Smooth muscle cell (in vitro differentiated cells): Measurements from ENCODE around the gene KLHDC4. TPM values are rescaled to one million over a fixed set of nuclear protein-coding genes. Genes with fewer than 3 reads are reported as not detected.

Experiments used
- DNase-seq: peaks from one replicate; lab custom pipeline; 2025; ENCODE audit not compliant: unreplicated experiment; lab: John Stamatoyannopoulos, UW
- H2AFZ ChIP-seq: fragments of 200-600 bp; sonication (generic); 2 replicates; pipeline ENCODE4 v1.6.0; 2016; ENCODE audit warnings: antibody characterized with exemption, low read depth, mild to moderate bottlenecking
- H3F3A ChIP-seq: fragments of 200-600 bp; sonication (generic); 2 replicates; pipeline ENCODE4 v1.6.0; 2017; ENCODE audit warnings: antibody characterized with exemption, low read depth
- H3K27ac ChIP-seq: fragments of 200-600 bp; sonication (generic); 2 replicates; pipeline ENCODE4 v1.5.1; 2016; ENCODE audit warnings: low read depth, mild to moderate bottlenecking
- H3K27me3 ChIP-seq: fragments of 200-600 bp; sonication (generic); 2 replicates; pipeline ENCODE4 v1.6.1; 2016; ENCODE audit warnings: low read depth, mild to moderate bottlenecking
- H3K36me3 ChIP-seq: fragments of 200-600 bp; sonication (generic); 2 replicates; pipeline ENCODE4 v1.5.1; 2016; ENCODE audit warnings: low read depth
- H3K4me1 ChIP-seq: fragments of 200-600 bp; sonication (generic); 2 replicates; pipeline ENCODE4 v1.5.1; 2016; ENCODE audit warnings: low read depth
- H3K4me2 ChIP-seq: fragments of 200-600 bp; sonication (generic); 2 replicates; pipeline ENCODE4 v1.6.0; 2016; ENCODE audit warnings: mild to moderate bottlenecking
- H3K4me3 ChIP-seq: fragments of 200-600 bp; sonication (generic); 2 replicates; pipeline ENCODE4 v1.5.1; 2016; ENCODE audit warnings: mild to moderate bottlenecking
- H3K79me2 ChIP-seq: fragments of 200-600 bp; sonication (generic); 2 replicates; pipeline ENCODE4 v1.6.0; 2016; ENCODE audit warnings: low read depth, mild to moderate bottlenecking
- H3K9ac ChIP-seq: fragments of 200-600 bp; sonication (generic); 2 replicates; pipeline ENCODE4 v1.6.0; 2016; ENCODE audit warnings: low read depth
- H3K9me3 ChIP-seq: fragments of 200-600 bp; sonication (generic); replicated peaks from 2 replicates; pipeline ENCODE4 v1.5.1; 2016; ENCODE audit warnings: low read depth
- H4K20me1 ChIP-seq: fragments of 200-600 bp; sonication (generic); 2 replicates; pipeline ENCODE4 v1.6.0; 2016; ENCODE audit warnings: low read depth
- WGBS: methylation state at CpG from one replicate; pipeline ENCODE4 v1.1.7; 2016; ENCODE audit warnings: low lambda C conversion rate; 5-methylcytosine and 5-hydroxymethylcytosine counted together
- polyA plus RNA-seq: library from polyadenylated mRNA; unstranded; fragments of >200 nt; fragmentation: Nextera tagmentation; extraction: Ambion mirVana; gene quantifications from 2 replicates; pipeline ENCODE4 v1.2.1, GENCODE V29; 2016
- total RNA-seq: library from RNA; depleted of rRNA; stranded (reverse); fragments of >200 nt; gene quantifications from 2 replicates; pipeline ENCODE4 v1.2.3, GENCODE V29; 2014
- TF ChIP-seq, protein P1 (sequence below): fragments of 200-600 bp; sonication (generic); IDR thresholded peaks from 2 replicates; pipeline ENCODE4 v1.5.1; 2017; ENCODE audit warnings: borderline replicate concordance, mild to moderate bottlenecking, antibody characterized with exemption; ENCODE audit not compliant: insufficient read depth, poor library complexity, severe bottlenecking

KLHDC4 gene
- total and polyA plus RNA-seq, 2 experiments from 2014 or later, result 6.0 to 6.7 TPM

DNA sequence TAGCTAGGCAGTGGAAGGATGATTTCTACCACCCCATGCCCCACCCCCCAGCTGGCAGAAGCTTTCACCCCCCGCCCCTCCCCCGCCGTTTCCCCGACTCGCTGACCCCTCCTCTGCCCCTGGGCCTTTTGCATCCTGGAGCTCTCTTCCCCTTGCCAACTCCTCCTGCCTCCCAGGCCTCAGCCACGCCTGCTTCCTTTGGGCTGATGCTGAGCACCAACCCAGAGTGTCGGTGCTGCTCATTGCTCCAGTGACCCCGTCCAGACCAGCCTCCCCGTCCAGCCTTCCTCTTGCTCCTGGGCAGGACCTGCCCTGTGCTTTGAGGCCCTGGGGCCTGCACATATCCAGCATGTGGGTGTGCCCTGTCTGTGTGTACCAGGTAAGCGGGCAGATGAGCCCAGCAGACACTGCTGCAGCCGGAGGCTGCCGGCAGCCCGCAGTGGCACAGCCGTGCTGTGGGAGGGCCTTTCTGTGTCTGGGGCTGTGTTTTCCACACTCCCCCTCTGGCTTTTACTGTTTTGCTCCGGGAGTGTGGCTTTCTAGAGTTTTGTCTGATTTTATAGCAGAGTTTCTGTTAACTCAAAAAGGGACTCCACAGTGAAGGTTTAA is 90.6 kb downstream of the KLHDC4 start:
- Histone ChIP-seq H3K4me3 (no peak overlapping the region), H2AFZ (no peak overlapping the region), H3K4me2 (no peak overlapping the region), H3K27ac (no peak overlapping the region), H3K9ac (no peak overlapping the region), H3K36me3 (no peaks in the 10 kb centered on the region), H3F3A (no peaks in the 10 kb centered on the region), H3K79me2 (no peaks in the 10 kb centered on the region), H3K9me3 (no peaks in the 10 kb centered on the region), H3K4me1 (no peaks in the 10 kb centered on the region), H3K27me3 (no peaks in the 10 kb centered on the region), H4K20me1 (no peaks in the 10 kb centered on the region)
- no peak for DNase-seq
- TF ChIP-seq, protein P1, sequence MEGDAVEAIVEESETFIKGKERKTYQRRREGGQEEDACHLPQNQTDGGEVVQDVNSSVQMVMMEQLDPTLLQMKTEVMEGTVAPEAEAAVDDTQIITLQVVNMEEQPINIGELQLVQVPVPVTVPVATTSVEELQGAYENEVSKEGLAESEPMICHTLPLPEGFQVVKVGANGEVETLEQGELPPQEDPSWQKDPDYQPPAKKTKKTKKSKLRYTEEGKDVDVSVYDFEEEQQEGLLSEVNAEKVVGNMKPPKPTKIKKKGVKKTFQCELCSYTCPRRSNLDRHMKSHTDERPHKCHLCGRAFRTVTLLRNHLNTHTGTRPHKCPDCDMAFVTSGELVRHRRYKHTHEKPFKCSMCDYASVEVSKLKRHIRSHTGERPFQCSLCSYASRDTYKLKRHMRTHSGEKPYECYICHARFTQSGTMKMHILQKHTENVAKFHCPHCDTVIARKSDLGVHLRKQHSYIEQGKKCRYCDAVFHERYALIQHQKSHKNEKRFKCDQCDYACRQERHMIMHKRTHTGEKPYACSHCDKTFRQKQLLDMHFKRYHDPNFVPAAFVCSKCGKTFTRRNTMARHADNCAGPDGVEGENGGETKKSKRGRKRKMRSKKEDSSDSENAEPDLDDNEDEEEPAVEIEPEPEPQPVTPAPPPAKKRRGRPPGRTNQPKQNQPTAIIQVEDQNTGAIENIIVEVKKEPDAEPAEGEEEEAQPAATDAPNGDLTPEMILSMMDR, result no peak
- WGBS, result 62% methylated on average over 15 of the region's 15 CpGs

DNA sequence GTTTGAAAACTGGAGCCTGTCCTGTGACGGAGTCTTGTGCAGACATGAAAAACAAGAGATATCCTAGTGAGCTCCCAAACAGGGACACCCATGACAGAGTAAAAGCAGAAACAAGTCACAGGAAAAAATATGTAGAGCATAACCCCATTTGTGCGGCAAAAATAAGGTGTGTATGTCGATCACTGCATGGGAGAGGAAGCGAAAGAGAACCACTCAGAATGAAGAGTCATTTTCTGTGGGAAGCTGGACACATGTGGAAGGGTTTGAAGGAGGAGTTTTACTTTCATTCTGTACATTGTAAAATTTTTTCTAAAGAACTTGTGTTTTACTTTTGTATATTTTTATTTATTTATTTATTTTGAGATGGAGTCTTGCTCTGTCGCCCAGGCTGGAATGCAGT is 91.4 kb downstream of the KLHDC4 start:
- no peak overlapping the region for H3K9ac ChIP-seq
- no peaks in the 10 kb centered on the region for H3F3A ChIP-seq
- H3K9me3 ChIP-seq, result no peaks in the 10 kb centered on the region
- no peaks in the 10 kb centered on the region for H3K36me3 ChIP-seq
- no peak overlapping the region for H3K4me2 ChIP-seq
- H4K20me1 ChIP-seq, result no peaks in the 10 kb centered on the region
- TF ChIP-seq, protein P1, result no peak
- no peaks in the 10 kb centered on the region for H3K4me1 ChIP-seq
- no peak for DNase-seq
- no peak overlapping the region for H3K27ac ChIP-seq
- H3K4me3 ChIP-seq, result no peak overlapping the region
- WGBS, result 96% methylated on average over 5 of the region's 5 CpGs
- H3K27me3 ChIP-seq, result no peaks in the 10 kb centered on the region
- H2AFZ ChIP-seq, result no peak overlapping the region
- no peaks in the 10 kb centered on the region for H3K79me2 ChIP-seq

DNA sequence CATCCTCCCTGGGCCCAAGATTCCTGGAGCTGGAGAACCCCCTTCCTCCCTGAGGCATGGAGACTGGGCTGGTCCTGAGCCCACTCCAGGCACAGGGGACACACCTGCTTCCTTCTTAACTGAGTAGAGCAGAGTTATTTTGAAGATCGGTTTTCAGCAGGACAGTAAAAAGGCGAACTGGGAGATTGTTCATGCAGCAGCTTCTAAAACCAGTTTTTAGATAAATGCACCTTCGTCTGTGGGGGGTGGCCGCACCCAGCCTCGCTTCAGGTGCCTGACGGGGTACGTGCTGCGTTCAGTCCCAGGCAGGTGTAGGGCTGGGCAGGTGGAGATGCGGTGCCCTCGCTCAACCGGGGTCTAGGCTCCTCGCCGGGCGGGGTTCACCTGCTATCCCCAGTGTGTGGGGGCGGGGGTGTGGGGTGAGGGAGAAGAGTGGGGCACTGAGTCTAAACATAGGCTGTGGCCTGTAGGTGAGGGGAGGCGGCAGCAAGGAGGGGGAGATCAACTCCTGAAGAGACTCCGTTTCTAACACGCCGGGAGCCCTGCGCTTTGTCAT is 94.0 kb downstream of the KLHDC4 start:
- no peak for DNase-seq
- Histone ChIP-seq H3K36me3 (no peaks in the 10 kb centered on the region), H3K4me3 (no peak overlapping the region), H3K79me2 (no peaks in the 10 kb centered on the region), H2AFZ (no peak overlapping the region), H3K4me1 (no peaks in the 10 kb centered on the region), H3F3A (no peaks in the 10 kb centered on the region), H4K20me1 (no peaks in the 10 kb centered on the region), H3K9me3 (no peaks in the 10 kb centered on the region), H3K4me2 (no peak overlapping the region), H3K9ac (no peak overlapping the region), H3K27ac (no peak overlapping the region), H3K27me3 (no peaks in the 10 kb centered on the region)
- TF ChIP-seq, protein P1, result no peak
- WGBS, result 97% methylated on average over 15 of the region's 20 CpGs

DNA sequence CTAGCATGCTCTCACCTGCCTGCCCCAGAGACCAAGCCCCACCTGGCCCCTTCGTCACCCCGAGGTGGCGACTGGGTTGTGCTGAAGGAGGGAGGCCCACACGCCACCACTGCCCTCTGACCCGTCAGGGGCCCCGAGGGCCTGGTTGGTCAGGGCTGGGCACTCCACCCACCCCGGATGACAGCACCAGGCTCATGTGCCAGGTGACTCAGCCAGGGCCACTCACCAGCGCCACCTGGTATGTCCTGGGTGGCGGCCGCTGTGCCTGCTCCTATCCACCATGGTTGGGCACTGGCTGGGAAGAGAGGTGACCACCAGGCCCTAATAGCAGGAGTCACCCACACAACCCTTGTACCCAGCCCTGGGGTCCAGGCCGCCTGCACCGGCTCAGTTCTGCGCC is 94.6 kb downstream of the KLHDC4 start:
- Histone ChIP-seq H3K9ac (no peak overlapping the region), H3K9me3 (no peaks in the 10 kb centered on the region), H3K79me2 (no peaks in the 10 kb centered on the region), H4K20me1 (no peaks in the 10 kb centered on the region), H3K4me1 (no peaks in the 10 kb centered on the region), H2AFZ (no peak overlapping the region), H3K27ac (no peak overlapping the region), H3F3A (no peaks in the 10 kb centered on the region), H3K4me3 (no peak overlapping the region), H3K36me3 (no peaks in the 10 kb centered on the region), H3K27me3 (no peaks in the 10 kb centered on the region), H3K4me2 (no peak overlapping the region)
- TF ChIP-seq, protein P1, result no peak
- 95% methylated on average over 10 of the region's 13 CpGs for whole genome bisulfite sequencing
- no peak for DNase-seq
